NT2/D1 (cell line): ENCODE measurements around the gene OTOF.

Experiments used
- YY1 ChIP-seq: IDR thresholded peaks from 2 replicates; pipeline ENCODE4 v1.6.1; 2011; ENCODE audit not compliant: insufficient read length, insufficient read depth
- ZNF274 ChIP-seq: IDR thresholded peaks from 2 replicates; pipeline ENCODE4 v1.6.1; 2011; ENCODE audit warnings: mild to moderate bottlenecking, low read depth, low read length

- TF ChIP-seq YY1 (no peak), ZNF274 (no peak)
Measured at GRCh38 chr2:26456440-26457250, 21.3 kb downstream of the OTOF start.
